ENCODE measurements around the gene ANAPC10.
"Not testable (repeated sequence)": the region's sequence is repeated elsewhere in the genome, so short reads cannot be mapped to it uniquely, and the experiment has no call there.

The ANAPC10 gene, protein sequence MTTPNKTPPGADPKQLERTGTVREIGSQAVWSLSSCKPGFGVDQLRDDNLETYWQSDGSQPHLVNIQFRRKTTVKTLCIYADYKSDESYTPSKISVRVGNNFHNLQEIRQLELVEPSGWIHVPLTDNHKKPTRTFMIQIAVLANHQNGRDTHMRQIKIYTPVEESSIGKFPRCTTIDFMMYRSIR

DNA sequence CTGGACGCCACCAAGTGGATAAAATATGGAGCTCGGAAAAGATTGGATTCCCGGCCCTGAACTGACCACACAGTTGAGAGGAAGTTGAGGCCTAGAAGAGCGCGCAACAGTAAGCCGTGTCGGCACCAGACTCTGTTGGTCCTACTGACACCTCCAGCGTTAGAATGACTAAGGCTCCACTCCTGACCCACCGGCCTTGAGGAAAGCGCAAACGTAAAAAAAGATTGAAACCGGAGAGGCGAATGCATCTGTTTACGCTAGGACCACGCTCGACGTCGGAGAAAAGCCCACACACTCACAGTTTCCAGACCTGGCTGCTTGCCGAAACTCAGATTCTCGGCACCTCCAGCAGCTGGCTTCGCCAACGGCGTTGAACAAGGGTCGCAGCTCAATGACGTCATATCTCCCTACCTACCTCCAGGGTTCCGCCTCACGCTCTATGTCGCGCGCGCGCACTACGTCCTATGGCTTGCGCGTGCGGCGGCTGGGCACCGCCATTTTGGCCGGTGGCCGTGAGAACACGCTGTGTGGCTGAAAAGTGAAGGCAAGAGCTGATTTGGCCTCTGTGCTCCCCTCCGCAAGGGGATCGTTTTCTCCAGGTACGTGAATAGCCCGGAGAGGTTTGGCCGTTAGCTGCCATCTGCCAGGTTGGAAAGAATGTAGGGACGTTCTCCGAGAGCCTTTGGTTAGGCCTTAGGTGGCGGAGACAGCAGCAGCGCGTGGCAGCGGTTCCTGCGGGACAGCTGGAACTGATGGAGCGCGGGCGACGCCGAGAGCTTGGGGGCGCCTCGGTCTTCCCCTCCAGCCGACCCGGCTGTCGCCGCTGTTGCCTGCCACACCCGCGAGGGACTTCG, at the start of gene ANAPC10, which contains the start of gene ABCE1:
Gene ANAPC10, minus strand, starts transcription at position 376 of the 854 bp plus-strand sequence. CDS start 2,097 bp downstream, outside the sequence.
Gene ABCE1, plus strand, starts transcription at position 491 of the 854 bp plus-strand sequence. CDS start 6,102 bp downstream, outside the sequence.
- DNase-seq (ENCODE audit: low spot score): peak; percentile 94

DNA sequence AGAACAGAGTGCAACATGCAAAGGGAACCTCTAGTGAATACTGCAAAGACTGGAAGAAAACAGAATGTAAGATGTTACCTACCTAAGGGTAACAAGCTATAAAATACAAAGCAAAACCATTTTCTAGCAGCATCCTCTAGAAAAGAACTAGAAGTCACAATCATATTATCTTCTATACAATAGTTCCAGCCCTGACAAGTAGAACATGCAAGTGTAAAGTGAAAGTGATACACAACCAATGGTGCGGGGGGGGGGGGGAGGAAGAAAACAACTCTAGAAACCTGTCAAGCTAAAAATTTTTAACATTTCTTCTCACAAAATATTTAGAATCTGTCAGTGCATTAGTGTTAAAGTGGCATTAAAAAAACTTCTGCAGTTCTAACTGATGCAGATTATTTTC, 38.2 kb upstream of the ANAPC10 start:
- not testable (repeated sequence) for DNase-seq (ENCODE audit: low spot score)

DNA sequence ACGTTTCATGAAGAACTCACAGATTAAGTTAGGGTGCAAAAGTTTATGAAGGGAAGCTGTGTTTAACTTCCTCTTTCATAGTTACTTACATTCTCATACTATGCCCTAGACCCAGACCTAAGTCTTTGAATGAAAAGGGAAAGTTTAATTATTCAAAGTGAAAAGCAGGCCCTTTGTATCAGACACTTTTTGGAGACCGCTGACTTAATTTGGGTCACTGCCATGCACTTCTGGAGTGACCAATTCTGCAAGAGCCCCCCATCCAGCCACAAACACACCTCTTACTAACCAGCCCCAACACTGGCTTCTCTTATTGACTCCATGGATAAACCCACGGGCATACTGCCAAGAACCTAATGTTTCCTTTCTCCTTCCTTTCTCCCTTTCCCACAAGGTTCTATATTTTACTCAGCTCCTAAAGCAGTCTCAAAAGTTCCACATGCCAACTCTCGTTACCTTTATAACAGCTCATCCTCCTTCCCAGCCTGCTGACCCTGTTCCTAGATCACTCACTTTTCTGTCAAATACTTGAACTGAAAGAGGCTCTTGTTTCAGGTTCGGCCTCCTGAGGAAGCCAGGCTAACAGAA, 34.6 kb upstream of the ANAPC10 start:
- DNase-seq (ENCODE audit: low spot score): peak; percentile 18

DNA sequence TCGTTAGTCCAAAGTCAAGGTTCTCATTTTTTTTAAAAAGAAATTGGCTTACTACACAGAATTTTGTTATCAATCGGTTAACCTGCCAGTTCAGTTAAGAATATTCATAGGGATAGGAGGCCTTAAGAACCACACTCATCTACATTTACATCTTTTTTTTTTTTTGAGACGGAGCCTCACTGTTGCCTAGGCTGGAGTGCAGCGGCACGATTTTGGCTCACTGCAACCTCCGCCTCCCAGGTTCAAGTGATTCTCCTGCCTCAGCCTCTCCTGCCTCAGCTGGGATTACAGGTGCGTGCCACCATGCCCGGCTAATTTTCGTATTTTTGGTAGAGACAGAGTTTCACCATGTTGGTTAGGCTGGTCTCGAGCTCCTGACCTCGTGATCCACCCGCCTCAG, 33.9 kb upstream of the ANAPC10 start:
- no peak for DNase-seq (ENCODE audit: low spot score)

DNA sequence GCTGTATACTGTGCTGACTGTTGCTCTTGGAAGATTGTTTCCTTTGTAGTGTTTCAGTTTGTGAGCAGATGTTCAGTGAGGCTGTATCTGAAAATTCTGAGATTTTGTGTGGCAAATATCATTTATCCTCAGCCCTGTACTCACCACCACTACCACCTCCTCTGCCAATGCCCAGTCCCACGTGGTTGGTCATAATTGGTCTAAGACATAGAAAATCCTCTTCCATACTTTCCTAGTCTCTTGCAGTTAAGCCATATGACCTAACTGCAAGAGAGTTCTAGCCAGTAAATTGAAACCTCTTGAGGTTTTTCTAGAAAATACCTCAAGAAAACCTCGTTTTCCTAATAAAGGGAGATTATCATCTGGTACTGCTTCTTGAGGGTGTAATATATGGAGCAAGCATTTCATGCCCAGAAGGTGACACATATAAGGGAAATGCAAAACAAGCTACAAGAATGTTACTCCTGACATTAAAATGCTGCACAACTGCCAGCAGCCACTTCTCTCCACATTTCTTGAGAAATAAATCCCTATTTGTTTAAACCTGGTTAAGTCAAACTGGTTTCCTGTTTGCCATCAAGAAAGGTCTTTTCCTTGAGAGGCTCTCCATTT, 32.9 kb upstream of the ANAPC10 start:
- DNase-seq (ENCODE audit: low spot score): no peak

DNA sequence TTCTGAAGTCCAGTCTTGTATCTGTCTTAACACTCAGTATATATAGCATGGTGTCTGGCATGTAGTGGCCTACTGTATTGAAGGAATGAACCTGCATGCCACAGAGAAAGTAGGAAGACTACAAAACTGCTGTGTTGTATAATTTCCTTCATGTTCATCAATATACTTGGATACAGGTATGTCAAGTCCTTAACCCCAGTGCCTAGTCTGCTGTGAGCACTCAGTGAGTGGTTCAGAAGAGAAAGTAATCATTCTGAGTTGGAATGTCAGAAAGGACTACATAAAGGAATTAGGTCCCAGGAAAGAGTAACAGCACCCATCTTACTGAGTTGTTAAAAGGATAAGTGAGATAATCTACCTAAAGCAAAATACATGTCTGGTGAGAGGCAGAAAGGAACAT, 32.1 kb upstream of the ANAPC10 start:
- DNase-seq (ENCODE audit: low spot score): no peak

DNA sequence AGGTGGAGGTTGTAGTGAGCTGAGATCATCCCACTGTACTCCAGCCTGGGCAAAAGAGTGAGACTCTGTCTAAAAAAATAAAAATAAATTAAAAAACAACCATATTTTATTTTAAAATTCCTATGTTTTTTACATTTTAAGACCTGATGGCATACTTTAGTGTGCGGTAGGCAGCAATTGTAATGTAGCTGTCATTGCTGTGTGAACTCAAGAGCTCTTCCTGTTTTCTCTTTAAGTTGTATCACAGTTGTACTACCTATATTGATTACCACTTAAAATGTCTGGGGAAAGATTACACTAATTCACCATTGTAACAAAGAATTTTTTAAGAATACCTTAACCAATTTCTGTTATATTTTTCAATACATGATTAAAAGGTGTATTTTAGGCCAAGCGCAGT, 27.4 kb upstream of the ANAPC10 start:
- DNase-seq (ENCODE audit: low spot score): no peak

DNA sequence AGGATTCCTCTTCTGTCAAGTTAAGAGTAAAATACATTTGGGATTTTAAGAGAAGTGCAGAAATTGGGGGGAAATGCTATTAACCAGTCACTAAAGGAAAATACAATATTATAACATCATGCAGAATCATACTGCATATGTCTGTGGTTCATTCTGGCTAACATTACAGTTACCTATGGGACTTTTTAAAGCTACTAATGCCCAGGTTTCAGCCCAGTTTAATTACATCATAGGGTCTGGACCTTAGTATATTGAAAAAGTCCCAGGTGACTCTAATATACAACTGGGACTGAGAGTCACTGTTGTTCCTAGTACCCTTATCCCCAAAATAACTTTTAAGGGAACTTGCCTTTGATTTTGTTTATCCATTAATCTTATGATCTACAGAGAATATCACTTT, 10.1 kb upstream of the ANAPC10 start:
- DNase-seq (ENCODE audit: low spot score): no peak

DNA sequence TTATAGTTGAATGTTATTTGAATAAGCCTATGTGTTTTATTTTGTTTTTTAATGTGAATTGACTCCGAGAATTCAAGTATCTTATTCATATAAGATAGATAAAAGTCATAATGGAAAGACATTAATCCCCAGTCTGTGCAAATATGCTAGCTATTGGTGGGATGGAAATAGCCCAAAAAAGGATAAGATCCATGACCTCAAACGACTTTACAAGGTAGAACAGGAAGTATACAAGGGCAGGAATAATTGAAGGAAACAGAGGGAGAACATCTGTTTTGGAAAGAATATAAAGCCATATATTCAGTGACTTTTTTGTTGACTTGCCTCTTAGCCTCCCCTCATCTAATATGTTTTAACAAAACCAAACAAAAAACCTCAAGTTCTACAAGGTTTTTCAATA, 9.1 kb upstream of the ANAPC10 start:
- no peak for DNase-seq (ENCODE audit: low spot score)

DNA sequence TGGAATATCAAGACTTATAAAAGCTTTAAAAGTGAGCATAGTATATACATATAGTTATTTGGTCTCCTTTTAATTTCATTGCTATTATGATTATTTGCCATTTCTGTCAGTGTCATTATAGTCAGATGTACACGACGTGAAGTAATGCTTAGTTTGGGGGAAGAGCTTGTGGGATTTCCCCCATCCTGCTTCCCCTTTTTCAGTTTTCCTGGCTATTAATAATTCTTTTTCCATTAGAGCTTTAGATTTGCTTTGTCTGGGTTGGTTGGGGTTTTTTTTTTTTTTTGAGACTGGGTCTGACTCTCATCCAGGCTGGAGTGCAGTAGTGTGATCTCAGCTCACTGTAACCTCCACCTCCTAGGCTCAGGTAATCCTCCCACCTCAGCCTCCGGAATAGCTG, 5.5 kb upstream of the ANAPC10 start:
- DNase-seq (ENCODE audit: low spot score): no peak

DNA sequence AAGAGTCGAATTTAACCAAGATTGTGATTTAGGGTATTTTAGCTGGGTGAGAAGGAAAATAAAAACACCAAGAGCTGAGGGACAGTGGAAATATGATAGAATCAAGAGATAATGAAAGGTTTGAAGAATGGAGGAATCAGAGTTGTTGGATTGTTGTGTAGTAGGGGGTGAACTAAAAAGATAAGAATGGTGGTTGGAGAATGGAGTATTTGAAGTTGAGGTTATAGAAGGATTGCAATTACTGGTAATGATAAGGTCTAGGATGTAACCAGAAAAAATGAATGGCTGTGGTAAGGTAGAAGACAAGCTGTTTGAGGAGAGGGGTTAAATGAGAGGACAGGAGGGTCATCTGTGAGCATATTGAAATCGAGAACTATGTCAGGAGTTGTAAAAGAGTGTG, 4.6 kb upstream of the ANAPC10 start:
- no peak for DNase-seq (ENCODE audit: low spot score)

DNA sequence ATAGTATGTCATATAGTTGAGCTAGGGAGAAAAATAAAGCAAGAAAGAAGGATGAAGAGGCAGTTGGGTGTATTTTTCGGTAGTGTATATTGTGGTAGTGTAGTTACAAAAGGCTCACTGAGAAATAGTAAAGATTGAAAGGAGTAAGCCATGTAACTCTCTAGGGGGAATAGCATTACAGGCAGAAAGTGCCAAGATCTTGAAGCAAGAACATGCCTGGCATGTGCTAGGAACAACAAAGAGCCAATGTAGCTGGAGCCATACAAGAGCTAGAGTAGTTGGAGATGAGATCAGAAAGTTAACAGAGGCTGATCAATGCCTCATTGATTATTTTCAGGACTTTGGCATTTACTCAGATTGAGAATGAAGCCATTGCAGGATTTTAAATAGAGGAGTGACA, 3.1 kb upstream of the ANAPC10 start:
- DNase-seq (ENCODE audit: low spot score): no peak

DNA sequence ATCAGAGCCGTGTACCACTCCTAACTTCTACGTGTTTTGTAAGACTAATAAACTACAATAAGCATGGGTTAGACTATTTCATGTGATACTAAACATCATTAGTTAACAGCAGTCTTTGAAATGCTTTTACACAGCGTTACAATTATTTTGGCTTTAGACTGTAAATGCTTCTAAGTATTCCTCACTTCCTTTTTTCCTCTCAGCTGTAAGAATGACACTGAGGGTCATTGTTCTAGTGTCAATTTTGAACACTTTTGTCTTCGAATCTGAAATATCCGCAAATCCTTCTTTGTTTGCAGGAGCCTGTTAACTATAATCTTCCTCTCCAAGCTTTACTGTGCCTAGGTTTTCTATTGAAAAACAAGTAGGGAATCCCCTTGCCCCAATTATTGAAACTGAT, 1.7 kb upstream of the ANAPC10 start:
- DNase-seq (ENCODE audit: low spot score): no peak

DNA sequence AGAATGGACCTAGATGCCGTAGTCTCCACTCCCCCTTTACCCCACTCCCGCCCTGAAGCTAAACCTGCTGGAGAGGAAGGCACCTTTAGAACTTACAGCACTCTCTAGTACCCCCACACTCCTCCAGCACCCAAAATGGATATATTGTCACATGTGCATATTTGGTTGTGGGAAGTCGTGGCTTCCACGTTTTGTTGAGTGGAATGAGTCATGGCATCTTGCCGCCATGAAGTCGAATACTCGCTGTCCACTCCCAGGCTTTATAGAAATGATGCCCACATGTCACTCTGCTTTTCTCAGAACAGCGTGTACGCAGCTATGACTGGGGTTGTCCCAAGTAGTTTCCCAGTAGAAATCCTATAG, 660 bp upstream of the ANAPC10 start:
- peak; percentile 49 for DNase-seq (ENCODE audit: low spot score)

DNA sequence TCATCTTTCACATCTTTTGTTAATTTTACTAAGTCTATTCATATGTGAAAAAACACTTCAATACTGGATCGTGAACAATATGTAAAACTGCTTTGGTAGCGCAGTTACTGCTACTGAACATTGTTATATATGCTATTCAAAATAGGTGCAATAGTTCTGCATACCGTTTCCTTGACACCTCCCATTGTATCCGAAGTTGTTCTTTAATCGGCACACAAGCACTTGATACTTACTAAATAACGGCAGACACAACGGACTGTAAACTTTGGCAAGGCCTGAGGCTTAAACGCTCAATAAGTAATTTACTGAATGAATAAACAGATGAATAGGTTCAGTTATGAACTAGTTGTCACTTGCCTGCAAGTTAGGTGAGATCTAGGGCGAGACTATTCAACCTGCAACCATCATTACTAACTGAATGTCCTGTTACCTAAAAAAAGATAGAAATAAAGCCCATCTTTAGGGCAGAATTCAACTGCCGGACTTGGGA, 620 bp downstream of the ANAPC10 start:
- no peak for DNase-seq (ENCODE audit: low spot score)

DNA sequence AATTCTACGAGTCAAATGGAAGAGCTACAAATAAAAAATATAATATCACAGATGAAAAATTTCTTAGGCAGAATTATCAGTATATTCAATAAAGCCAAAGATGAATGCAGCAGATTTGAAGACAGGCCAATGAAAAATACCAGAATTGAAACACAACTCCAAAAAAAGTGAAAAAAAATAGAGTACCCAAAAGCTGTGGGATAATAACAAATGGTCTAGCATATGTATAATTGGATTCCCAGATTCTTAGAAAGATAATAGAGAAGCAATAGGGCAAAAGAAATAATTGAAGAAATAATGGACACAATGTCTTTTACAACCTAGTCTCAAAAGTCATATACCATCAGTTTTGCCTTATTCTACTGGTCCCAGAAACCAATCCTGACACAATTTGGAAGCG, 4.4 kb downstream of the ANAPC10 start:
- DNase-seq (ENCODE audit: low spot score): no peak

DNA sequence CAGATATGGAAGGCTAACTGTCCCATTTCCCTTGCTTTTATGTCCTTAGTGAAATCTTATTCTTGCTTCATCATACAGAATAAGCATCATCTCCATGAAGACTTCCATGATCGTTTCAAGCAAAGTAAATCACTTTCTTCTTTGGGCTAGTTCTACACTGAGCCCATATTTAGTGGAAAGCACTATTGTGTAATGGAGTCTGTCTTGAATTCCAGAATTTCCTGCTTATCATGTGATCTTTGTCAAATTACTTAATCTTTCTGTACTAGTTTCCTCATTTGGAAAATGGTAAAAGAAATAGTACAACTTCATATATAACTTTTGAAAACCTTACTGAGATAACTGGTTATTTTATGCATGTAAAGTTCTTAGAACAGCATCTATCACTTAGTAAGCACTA, 7.6 kb downstream of the ANAPC10 start:
- DNase-seq (ENCODE audit: low spot score): no peak

DNA sequence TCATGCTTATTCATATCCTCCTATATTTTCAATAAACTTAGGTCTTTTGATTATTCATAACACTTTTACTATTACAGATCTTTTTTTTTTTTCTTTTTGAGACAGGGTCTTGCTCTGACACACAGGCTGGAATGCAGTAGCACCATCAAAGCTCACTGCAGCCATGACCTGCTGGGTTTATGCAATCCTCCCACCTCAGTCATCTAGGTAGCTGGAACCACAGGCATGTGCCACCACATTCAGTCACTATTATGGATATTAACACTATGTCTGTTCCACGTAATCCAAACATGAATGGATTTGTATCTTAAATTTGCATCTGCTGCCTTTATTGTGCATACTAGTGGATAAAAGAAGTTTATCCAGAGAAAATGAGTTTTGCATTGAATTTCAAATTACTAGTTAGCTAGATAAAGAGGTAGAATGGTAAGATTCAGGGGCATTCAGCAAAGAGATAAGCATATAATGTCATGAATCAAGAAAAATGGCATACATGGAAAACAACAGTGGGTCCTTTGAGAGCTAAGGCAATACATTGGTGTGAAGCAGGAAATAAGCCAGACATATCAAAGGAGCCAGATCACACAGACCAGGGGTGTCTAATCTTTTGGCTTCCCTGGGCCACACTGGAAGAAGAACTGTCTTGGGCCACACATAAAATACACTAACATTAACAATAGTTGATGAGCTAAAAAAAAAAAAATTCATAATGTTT, 13.9 kb downstream of the ANAPC10 start:
- no peak for DNase-seq (ENCODE audit: low spot score)

DNA sequence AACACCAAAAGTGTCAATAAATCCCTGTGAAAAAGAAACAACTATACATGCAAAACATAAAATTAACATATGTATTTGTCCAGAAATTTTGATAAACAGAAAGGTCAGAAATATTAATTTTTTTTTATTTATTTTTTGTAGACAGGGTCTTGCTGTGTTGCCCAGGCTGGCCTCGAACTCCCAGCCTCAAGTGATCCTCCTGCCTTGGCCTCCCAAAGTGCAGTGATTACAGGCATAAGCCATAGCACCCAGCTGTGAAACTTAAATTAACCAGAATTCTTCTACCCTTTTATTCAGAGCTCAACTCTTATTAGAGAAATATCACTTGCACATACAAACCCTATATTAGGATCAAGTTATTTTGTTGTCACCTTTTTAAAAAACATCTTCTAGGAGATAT, 16.2 kb downstream of the ANAPC10 start:
- no peak for DNase-seq (ENCODE audit: low spot score)

DNA sequence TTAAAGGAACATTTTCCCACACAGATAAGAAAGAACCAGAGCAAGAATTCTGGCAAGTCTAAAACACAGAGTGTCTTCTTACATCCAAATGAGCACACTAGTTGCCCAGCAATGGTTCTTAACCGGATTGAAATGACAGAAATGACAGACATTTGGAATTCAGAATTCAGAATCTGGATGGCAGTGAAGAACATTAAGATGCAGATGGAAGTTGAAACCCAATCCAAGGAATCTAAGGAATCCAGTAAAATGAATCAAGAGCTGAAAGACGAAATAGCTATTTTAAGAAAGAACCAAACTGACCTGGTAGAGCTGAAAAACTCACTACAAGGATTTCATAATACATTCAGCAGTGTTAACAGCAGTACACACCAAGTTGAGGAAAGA, 21.5 kb downstream of the ANAPC10 start:
- DNase-seq (ENCODE audit: low spot score): no peak

DNA sequence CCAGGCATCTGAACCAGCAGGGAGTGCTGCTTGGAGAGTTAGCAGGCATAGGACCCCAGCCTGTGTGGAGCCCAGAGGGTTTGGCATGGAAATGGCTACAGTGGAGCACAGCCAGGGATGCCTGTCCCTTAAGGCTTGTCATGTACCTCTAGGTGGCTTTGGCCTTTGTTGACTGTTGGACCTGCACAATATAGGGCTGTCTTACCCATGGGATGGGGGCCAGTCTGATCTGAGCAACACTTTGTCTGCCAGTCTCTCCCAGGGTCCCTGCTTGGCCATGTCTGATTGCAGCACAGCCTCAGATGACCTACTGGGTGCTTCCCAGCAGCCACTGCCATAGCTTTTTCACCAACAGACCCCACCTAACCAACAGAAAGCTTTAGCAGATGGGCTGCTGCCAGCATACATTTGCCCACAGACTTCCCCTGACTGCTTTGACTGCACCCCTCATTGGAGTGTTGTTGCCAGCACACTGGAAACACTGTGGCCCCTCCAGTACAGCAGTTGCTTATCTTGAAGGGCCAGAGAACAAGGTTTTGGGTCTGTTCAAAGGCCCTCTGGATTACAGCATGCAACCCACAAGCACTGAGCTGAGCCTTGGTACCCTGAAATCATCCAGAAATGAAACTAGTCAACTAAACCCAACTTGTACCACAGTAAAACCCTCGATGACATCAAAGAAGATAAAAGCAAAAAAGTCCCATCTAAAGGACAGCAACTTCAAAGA, 22.1 kb downstream of the ANAPC10 start:
- DNase-seq (ENCODE audit: low spot score): no peak
